Left lung (tissue), 10 donors: ENCODE results near the gene FLNA. TPM values are rescaled to one million over a fixed set of nuclear protein-coding genes. Genes with fewer than 3 reads are reported as not detected.

Source experiments
- ATAC-seq: fragments of 200-7000 bp; cut with Tn5 transposase; one replicate; pipeline ENCODE4 v1.9.1; 2020; ENCODE audit warnings: moderate library complexity
- DNase-seq, 4 donors: peaks; one replicate each; pipeline ENCODE4 v3.0.0-alpha.2; 2013 to 2020
- H3K27ac ChIP-seq, 2 donors: fragments of 200-600 bp; sonication (generic) in 1 of 2; one replicate each; pipeline versions ENCODE4 v1.5.0 to v1.8.0; 2020 to 2021
- H3K27me3 ChIP-seq, 2 donors: fragments of 200-600 bp; sonication (generic) in 1 of 2; one replicate each; pipeline versions ENCODE4 v1.5.0 to v1.8.0; 2020 to 2021
- H3K36me3 ChIP-seq, 2 donors: fragments of 200-600 bp; sonication (generic) in 1 of 2; one replicate each; pipeline versions ENCODE4 v1.5.0 to v1.8.0; 2020 to 2021
- H3K4me1 ChIP-seq, 2 donors: fragments of 200-600 bp; one replicate each; pipeline ENCODE4 v1.8.0; 2021
- H3K4me3 ChIP-seq, 2 donors: fragments of 200-600 bp; sonication (generic) in 1 of 2; one replicate each; pipeline versions ENCODE4 v1.5.0 to v1.8.0; 2020 to 2021; ENCODE audit warnings: mild to moderate bottlenecking in 1 of 2
- H3K9me3 ChIP-seq, 2 donors: fragments of 200-600 bp; sonication (generic) in 1 of 2; one replicate each; pipeline versions ENCODE4 v1.5.0 to v1.8.0; 2020 to 2021
- intact Hi-C, 2 donors: fragments of 100-400 bp; cut with DNase I; formaldehyde crosslinking; loops; one replicate each; pipeline versions ENCODE4 v1.11.2 to v1.14.2; 2022
- polyA plus RNA-seq, 6 donors: library from polyadenylated mRNA; unstranded; fragments of 120-200 nt; gene quantifications; one replicate each; pipeline ENCODE4 v1.2.1, GENCODE V29; 2013; ENCODE audit not compliant: insufficient read length in 6 of 6
- total RNA-seq, 2 donors: library from RNA; stranded (reverse); fragmentation: NEBNext Ultra II Directional; extraction: Animal tissue kit (Norgen Biotek cat#: 25700); gene quantifications; one replicate each; pipeline ENCODE4 v1.2.1, GENCODE V29; 2021
- TF ChIP-seq, protein P1 (sequence below), 2 donors: fragments of 200-600 bp; sonication (generic) in 1 of 2; IDR thresholded peaks; one replicate each; pipeline versions ENCODE4 v1.5.0 to v1.8.0; 2021; ENCODE audit warnings: antibody characterized with exemption in 2 of 2
- donor health status: DM: no; HTN: yes; CAD: no.
- donor health status: DM: no; HTN: no; CAD: no.

Gene FLNA
- total and polyA plus RNA-seq, 8 donors: 434 to 1,793 (median 576) TPM

DNA sequence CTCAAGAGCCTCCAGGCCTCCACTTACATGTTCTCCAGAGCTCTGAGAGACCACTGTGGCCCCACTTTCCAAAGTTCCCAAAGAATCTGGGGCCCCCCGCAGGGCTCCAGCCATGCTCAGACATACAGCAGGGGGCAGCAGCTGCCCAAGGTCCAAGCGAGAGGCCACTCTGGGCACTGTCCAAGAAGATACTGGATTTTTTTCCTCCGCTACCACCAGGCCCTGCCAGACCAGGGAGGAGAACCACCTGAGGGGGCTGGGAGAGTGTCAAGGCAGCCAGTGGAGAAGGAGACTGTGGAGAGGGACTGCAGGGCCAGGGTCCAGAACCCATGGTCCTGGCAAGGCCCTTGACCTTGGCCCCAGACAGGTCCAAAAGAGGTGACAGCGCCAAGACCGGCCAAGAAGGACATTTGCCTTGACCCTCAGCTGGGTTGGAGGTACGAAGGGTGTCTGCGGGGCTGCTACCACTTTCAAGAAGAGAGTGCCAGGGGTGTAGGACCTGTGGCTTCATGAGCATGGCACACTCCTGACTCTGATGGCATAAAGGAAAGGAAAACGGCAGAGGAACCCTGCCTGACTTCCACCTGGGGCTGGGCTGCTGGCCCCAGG lies 10.0 kb upstream of the FLNA start:
- TF ChIP-seq, protein P1, sequence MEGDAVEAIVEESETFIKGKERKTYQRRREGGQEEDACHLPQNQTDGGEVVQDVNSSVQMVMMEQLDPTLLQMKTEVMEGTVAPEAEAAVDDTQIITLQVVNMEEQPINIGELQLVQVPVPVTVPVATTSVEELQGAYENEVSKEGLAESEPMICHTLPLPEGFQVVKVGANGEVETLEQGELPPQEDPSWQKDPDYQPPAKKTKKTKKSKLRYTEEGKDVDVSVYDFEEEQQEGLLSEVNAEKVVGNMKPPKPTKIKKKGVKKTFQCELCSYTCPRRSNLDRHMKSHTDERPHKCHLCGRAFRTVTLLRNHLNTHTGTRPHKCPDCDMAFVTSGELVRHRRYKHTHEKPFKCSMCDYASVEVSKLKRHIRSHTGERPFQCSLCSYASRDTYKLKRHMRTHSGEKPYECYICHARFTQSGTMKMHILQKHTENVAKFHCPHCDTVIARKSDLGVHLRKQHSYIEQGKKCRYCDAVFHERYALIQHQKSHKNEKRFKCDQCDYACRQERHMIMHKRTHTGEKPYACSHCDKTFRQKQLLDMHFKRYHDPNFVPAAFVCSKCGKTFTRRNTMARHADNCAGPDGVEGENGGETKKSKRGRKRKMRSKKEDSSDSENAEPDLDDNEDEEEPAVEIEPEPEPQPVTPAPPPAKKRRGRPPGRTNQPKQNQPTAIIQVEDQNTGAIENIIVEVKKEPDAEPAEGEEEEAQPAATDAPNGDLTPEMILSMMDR (IDR thresholded peaks at IDR 0.05): no peak
- H3K4me3 ChIP-seq: no peak overlapping the region
- intact Hi-C loops: no loop called here
- no peaks in the 10 kb centered on the region for H3K9me3 ChIP-seq
- peaks cover 0 to 9% of the 10 kb centered on the region in 2 donors for H3K4me1 ChIP-seq
- H3K36me3 ChIP-seq: no peaks in the 10 kb centered on the region
- H3K27me3 ChIP-seq: no peaks in the 10 kb centered on the region
- ATAC-seq: no peak
- peak in 1 of 4 donors; percentile 29 for DNase-seq
- no peak overlapping the region for H3K27ac ChIP-seq

DNA sequence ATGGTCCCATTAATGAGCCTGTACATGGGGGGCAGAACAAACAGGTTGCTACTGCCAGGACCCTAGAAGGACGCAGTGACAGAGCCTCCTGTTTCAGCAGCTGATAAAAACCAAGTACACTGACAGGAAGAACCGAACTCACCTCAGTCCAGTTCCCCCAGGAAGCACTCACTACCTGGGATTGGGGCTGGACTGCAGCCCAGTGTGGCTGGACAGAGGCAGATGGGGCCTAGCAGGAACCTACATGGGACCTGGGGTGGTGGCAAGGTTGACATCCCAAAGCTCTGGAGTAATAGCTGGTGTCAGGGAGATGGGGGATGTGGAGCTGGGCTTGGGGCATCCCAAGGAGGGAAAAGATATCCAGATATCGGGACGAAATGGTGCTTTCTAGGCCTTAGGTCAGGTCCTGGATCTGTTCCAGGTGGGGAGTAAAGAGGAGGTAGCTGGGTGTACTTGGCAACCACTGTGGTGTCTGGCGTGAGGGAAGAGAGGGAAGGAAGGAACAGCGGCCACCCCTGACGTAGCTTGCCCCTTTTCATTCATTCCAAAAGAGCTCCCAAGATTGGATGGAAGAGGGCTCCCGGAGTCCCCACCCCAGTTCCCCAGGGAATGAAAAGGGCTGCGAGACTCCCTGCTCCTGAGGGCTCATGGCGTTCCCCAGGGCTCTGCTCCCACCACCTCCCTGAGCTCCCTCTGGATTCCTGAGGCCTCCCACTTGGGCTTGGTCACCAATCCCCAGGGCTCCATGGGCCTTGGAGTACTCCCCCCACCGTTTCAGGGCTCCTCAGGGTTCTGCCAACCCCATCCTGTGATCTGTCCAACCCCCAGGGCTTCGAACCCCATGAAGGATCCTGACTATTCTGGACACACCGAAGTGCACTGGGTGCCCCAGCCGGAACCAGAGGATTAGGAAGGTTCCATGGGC lies 9.2 kb upstream of the FLNA start:
- intact Hi-C loops: no loop called here
- TF ChIP-seq, protein P1 (IDR thresholded peaks at IDR 0.05): no peak
- no peaks in the 10 kb centered on the region for H3K9me3 ChIP-seq
- peaks cover 0 to 9% of the 10 kb centered on the region in 2 donors for H3K4me1 ChIP-seq
- no peak for ATAC-seq
- DNase-seq: peak in 1 of 4 donors; percentile 24
- H3K27ac ChIP-seq: no peak overlapping the region
- no peaks in the 10 kb centered on the region for H3K27me3 ChIP-seq
- H3K36me3 ChIP-seq: no peaks in the 10 kb centered on the region
- no peak overlapping the region for H3K4me3 ChIP-seq

GRCh38 chrX:154382483-154383069 lies 8.1 kb upstream of the FLNA start:
- H3K4me1 ChIP-seq: peaks cover 0 to 14% of the 10 kb centered on the region in 2 donors
- no peaks in the 10 kb centered on the region for H3K9me3 ChIP-seq
- no peak for DNase-seq
- no peak overlapping the region for H3K4me3 ChIP-seq
- TF ChIP-seq, protein P1 (IDR thresholded peaks at IDR 0.05): no peak
- H3K36me3 ChIP-seq: no peaks in the 10 kb centered on the region
- ATAC-seq: no peak
- intact Hi-C loops: no loop called here
- H3K27me3 ChIP-seq: no peaks in the 10 kb centered on the region
- no peak overlapping the region for H3K27ac ChIP-seq

- Histone ChIP-seq H3K4me3 (no peak overlapping the region), H3K27me3 (no peaks in the 10 kb centered on the region), H3K36me3 (no peaks in the 10 kb centered on the region), H3K4me1 (peaks cover 0 to 21% of the 10 kb centered on the region in 2 donors), H3K9me3 (no peaks in the 10 kb centered on the region), H3K27ac (no peak overlapping the region)
- ATAC-seq (no peak), DNase-seq (no peak)
- TF ChIP-seq, protein P1 (IDR thresholded peaks at IDR 0.05): no peak
- intact Hi-C loops: no loop called here
Measured at GRCh38 chrX:154381271-154381670, 6.8 kb upstream of the FLNA start.

DNA sequence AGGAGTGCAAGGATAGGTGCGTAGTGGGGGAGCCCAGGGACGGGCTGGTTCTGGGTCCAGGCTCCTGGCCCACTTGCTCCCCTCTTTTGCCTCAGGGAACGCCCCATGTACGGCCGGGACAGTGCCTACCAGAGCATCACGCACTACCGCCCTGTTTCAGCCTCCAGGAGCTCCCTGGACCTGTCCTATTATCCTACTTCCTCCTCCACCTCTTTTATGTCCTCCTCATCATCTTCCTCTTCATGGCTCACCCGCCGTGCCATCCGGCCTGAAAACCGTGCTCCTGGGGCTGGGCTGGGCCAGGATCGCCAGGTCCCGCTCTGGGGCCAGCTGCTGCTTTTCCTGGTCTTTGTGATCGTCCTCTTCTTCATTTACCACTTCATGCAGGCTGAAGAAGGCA lies 6.4 kb upstream of the FLNA start:
- intact Hi-C loops: no loop called here
- no peaks in the 10 kb centered on the region for H3K27me3 ChIP-seq
- H3K4me3 ChIP-seq: peak overlapping the region in 1 of 2 donors; percentile 62
- no peak overlapping the region for H3K27ac ChIP-seq
- DNase-seq: no peak
- H3K36me3 ChIP-seq: no peaks in the 10 kb centered on the region
- peaks cover 0 to 21% of the 10 kb centered on the region in 2 donors for H3K4me1 ChIP-seq
- H3K9me3 ChIP-seq: no peaks in the 10 kb centered on the region
- no peak for ATAC-seq
- TF ChIP-seq, protein P1 (IDR thresholded peaks at IDR 0.05): no peak
